ENCODE results near the gene UBE2G1.

Gene UBE2G1

DNA sequence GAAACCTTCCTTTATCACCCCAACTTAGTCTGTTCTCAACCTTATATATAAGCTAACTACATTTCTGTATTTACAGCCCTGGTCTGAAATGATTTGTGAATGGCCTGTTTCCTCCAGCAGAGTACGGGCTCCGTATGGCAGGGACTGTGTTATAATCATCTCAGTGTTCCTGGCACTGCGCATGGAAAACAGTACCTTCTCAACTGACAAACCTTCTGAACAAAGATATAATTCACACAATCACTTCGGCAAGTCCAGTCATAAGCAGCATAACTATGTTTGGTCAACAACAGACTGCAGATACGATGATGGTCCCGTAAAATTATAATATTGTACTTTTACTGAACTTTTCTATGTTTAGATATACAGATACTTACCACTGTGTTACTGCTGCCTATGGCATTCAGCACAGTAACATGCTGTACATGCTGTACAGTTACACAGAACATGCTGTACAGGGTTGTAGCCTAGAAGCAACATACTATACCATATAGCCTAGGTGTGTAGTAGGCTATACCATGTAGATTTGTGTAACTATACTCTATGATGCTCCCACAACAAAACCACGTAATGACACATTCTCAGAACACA lies 132.7 kb downstream of the UBE2G1 start:
- no peak for TF ChIP-seq EZH2phosphoT487 (IDR thresholded peaks at IDR 0.05; ENCODE audit: low read length)
- TF ChIP-seq, protein P1, sequence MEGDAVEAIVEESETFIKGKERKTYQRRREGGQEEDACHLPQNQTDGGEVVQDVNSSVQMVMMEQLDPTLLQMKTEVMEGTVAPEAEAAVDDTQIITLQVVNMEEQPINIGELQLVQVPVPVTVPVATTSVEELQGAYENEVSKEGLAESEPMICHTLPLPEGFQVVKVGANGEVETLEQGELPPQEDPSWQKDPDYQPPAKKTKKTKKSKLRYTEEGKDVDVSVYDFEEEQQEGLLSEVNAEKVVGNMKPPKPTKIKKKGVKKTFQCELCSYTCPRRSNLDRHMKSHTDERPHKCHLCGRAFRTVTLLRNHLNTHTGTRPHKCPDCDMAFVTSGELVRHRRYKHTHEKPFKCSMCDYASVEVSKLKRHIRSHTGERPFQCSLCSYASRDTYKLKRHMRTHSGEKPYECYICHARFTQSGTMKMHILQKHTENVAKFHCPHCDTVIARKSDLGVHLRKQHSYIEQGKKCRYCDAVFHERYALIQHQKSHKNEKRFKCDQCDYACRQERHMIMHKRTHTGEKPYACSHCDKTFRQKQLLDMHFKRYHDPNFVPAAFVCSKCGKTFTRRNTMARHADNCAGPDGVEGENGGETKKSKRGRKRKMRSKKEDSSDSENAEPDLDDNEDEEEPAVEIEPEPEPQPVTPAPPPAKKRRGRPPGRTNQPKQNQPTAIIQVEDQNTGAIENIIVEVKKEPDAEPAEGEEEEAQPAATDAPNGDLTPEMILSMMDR (IDR thresholded peaks at IDR 0.05; ENCODE audit: low read length): no peak
- TF ChIP-seq EZH2 (optimal IDR thresholded peaks at IDR 0.05; ENCODE audit: low read depth, low read length): no peak
- Histone ChIP-seq H3K79me2 (ENCODE audit: low read length) (peaks cover 9% of the 10 kb centered on the region; the same call in 1 of the 2 replicates), H3K4me1 (ENCODE audit: low read length) (no peaks in the 10 kb centered on the region), H3K9ac (ENCODE audit: low read length) (no peak overlapping the region), H3K27me3 (replicated peaks; ENCODE audit: insufficient read depth, low read length) (no peaks in the 10 kb centered on the region), H3K36me3 (replicated peaks; ENCODE audit: insufficient read depth, low read length) (peaks cover 7% of the 10 kb centered on the region; the same call in 1 of the 2 replicates), H3K27ac (ENCODE audit: low read length) (no peak overlapping the region), H4K20me1 (ENCODE audit: insufficient read depth, low read length) (no peaks in the 10 kb centered on the region; the same call in 1 of the 2 replicates), H3K4me2 (ENCODE audit: low read depth, low read length) (no peak overlapping the region), H3F3A (ENCODE audit: insufficient read depth, low read length) (no peaks in the 10 kb centered on the region; the same call in 1 of the 2 replicates), H3K9me3 (replicated peaks; ENCODE audit: insufficient read depth, low read length) (no peaks in the 10 kb centered on the region), H3K4me3 (ENCODE audit: low read length) (no peak overlapping the region), H3K9me2 (replicated peaks; ENCODE audit: insufficient read depth, low read length) (no peaks in the 10 kb centered on the region), H2AFZ (ENCODE audit: low read length) (no peak overlapping the region)
- no peak for DNase-seq

DNA sequence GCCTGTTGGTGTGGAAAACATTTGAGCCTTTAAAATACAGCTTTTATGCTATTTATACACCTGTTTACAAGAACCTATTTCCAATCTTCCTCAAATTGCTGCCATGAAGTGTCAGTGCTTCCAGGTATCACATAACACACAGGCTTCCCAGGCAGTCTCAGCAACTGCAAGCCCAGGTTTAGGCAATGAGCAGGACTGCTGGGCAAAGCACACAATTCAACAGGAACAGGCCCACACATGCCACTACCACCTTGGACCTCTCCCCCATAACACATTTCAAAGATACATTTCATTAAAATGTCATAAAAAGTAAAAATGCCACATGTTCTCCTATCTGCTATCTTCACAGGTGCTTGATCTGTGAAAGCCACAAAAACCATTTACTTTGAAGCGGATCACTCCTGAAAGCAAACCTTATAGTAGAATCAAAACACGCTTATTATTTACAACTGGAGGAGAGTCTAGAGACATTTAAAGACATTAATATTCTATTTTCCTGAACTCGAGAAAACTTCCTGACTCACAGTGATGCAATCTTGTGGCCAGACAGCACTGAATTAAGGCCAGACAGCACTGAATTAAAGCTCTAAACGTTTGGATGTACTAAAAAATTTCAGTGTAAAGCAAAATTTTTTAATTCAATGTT lies 134.2 kb downstream of the UBE2G1 start:
- no peak overlapping the region for H3K9ac ChIP-seq (ENCODE audit: low read length)
- H3K4me1 ChIP-seq (ENCODE audit: low read length): no peaks in the 10 kb centered on the region
- no peaks in the 10 kb centered on the region for H3K9me3 ChIP-seq (replicated peaks; ENCODE audit: insufficient read depth, low read length)
- peaks cover 6% of the 10 kb centered on the region; the same call in 1 of the 2 replicates for H3K79me2 ChIP-seq (ENCODE audit: low read length)
- H2AFZ ChIP-seq (ENCODE audit: low read length): no peak overlapping the region
- H3K9me2 ChIP-seq (replicated peaks; ENCODE audit: insufficient read depth, low read length): no peaks in the 10 kb centered on the region
- H3K27me3 ChIP-seq (replicated peaks; ENCODE audit: insufficient read depth, low read length): no peaks in the 10 kb centered on the region
- TF ChIP-seq, protein P1 (IDR thresholded peaks at IDR 0.05; ENCODE audit: low read length): no peak
- no peak for TF ChIP-seq EZH2 (optimal IDR thresholded peaks at IDR 0.05; ENCODE audit: low read depth, low read length)
- TF ChIP-seq EZH2phosphoT487 (IDR thresholded peaks at IDR 0.05; ENCODE audit: low read length): no peak
- H3K36me3 ChIP-seq (replicated peaks; ENCODE audit: insufficient read depth, low read length): 0 out of 2 replicates have a peak, but pooled peaks cover 3% of the 10 kb centered on the region
- no peaks in the 10 kb centered on the region; the same call in 1 of the 2 replicates for H4K20me1 ChIP-seq (ENCODE audit: insufficient read depth, low read length)
- DNase-seq: no peak
- H3K4me2 ChIP-seq (ENCODE audit: low read depth, low read length): no peak overlapping the region
- H3K4me3 ChIP-seq (ENCODE audit: low read length): no peak overlapping the region
- no peaks in the 10 kb centered on the region for H3F3A ChIP-seq (ENCODE audit: insufficient read depth, low read length)
- H3K27ac ChIP-seq (ENCODE audit: low read length): no peak overlapping the region

DNA sequence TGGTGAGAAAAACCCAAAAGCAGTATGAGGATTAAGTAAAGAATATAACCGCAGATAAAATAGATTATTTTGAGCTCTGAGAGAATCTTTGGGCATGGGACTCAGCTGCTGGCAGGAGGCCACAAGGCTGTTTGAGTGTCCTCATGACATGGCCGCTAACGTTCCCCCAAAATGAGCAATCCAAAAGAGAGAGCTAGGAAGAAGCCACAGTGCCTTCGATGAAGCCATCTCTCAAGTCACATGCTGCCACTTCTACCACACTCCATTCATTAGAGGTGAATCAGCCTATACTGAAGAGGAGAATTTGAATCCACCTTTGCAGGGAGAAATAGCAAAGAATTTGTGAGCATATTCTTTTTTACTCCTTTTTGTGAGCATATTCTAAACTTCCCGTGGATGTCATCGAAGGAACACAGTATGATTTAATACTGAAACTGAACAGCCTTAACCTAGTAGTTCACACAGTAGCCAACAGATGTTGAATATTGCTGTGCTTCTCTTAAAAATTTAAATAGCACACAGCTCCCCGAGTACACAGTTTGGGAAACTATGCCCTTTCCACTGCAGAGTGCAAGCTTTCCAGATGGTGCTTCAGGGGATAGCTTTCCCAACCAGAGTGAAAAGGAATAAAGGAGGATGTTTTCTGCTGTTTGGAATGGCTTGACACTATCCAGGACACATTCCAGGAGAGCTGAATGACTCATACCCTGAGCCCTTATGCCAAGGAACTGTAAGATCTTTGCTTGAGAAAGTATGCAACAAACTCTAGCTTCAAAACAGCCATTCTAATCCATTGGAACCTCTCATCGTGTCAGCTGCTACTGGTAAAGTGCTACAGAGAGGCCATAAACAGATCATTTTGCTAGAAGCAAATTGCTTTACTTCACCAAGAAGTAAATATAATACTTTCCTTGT lies 136.6 kb downstream of the UBE2G1 start:
- Histone ChIP-seq H3K4me1 (ENCODE audit: low read length) (no peaks in the 10 kb centered on the region), H3K9me3 (replicated peaks; ENCODE audit: insufficient read depth, low read length) (no peaks in the 10 kb centered on the region), H4K20me1 (ENCODE audit: insufficient read depth, low read length) (no peaks in the 10 kb centered on the region; the same call in 1 of the 2 replicates), H3K9ac (ENCODE audit: low read length) (no peak overlapping the region), H3K79me2 (ENCODE audit: low read length) (no peaks in the 10 kb centered on the region), H3K9me2 (replicated peaks; ENCODE audit: insufficient read depth, low read length) (no peaks in the 10 kb centered on the region), H3K4me2 (ENCODE audit: low read depth, low read length) (no peak overlapping the region), H3K27ac (ENCODE audit: low read length) (no peak overlapping the region), H3K27me3 (replicated peaks; ENCODE audit: insufficient read depth, low read length) (no peaks in the 10 kb centered on the region), H3K36me3 (replicated peaks; ENCODE audit: insufficient read depth, low read length) (0 out of 2 replicates have a peak, but pooled peaks cover 3% of the 10 kb centered on the region), H2AFZ (ENCODE audit: low read length) (no peak overlapping the region), H3F3A (ENCODE audit: insufficient read depth, low read length) (no peaks in the 10 kb centered on the region), H3K4me3 (ENCODE audit: low read length) (no peak overlapping the region)
- DNase-seq: no peak
- TF ChIP-seq, protein P1 (IDR thresholded peaks at IDR 0.05; ENCODE audit: low read length): no peak
- TF ChIP-seq EZH2phosphoT487 (IDR thresholded peaks at IDR 0.05; ENCODE audit: low read length) (no peak), EZH2 (optimal IDR thresholded peaks at IDR 0.05; ENCODE audit: low read depth, low read length) (no peak)

All from MM.1S (cell line).